GM21825 (cell line): ENCODE results near the gene RFT1.

Source experiments
- ATAC-seq: cut with Tn5 transposase; IDR thresholded peaks from one replicate; pipeline ENCODE4 v1.9.1; 2021; ENCODE audit warnings: mild to moderate bottlenecking, moderate library complexity; ENCODE audit not compliant: unreplicated experiment

RFT1 gene

DNA sequence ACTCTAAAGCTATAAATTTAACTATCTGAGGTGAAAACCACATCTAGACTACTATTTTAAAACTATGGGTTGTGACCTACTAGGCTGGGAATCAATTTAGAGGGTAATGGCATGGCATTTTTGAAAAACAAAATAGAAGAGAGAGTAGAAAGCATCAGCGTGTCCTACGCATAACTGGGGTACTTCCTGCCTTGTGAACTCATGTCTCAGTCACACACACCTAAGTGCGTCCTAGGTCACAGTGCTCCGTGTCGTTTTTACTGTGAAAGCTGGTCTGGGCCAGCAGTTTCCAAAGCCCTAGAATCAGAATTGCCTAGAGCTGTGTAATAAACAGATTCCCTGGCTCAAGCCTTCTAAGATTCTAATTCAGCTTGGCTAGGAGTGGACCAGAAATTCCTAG, 32.3 kb downstream of the RFT1 start:
- ATAC-seq, result no peak

DNA sequence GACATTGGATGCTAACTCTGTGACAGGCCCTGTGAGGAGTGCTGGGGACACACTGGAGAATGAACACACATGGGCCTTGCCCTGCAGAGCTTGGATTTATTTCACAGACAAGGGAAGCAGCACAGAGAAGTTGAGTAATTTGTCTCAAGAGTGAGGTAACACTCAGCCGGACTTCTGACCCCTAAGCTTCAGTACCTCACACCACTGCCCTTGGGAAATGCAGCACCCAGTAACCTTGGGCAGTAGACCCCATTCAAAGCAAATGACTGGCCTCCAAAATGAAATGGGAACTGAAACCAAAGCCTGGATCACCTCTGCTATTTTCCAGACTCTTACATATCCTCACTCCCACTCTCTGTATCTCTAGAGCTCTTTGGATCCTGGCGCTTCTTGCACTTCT, 37.3 kb downstream of the RFT1 start:
- no peak for ATAC-seq

DNA sequence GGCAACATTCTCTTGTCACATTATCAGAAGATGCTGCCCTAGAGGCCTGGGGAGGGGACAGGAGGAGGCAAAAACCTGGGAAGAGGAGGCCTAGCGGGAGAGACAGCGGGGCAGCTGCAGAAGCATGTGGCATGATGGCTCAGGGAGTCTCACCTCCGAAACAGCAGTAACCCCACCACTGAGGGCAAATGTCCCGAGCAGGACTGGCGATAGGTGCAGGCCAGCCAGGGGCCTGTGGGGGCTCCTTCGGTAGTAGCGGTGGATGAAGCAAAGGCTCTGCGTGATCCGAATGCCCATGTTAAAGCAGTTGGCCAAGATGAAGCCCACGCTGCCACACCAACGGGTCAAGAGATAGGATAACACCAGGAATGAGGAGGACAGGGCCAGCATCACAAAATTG, 38.0 kb downstream of the RFT1 start:
- ATAC-seq, result no peak

DNA sequence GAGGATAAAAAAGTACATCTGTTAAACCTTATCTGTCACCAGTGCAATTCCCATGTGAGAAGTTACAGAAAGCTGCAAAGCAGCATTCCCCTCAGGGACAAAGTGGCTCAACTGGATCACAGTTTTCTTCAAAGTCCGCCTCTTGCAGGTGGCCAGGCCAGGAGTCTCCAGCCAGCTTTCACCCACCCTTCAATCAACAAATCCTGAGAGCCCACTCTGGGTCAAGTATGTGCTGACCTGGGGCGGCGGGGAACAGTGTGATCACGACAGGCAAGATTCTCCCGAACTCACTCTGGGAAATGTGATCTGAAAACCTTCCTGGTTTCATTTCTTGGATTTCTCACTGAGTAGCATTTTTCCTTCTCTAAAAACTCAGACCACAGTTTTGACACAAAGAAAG, 39.2 kb downstream of the RFT1 start:
- ATAC-seq, result no peak

DNA sequence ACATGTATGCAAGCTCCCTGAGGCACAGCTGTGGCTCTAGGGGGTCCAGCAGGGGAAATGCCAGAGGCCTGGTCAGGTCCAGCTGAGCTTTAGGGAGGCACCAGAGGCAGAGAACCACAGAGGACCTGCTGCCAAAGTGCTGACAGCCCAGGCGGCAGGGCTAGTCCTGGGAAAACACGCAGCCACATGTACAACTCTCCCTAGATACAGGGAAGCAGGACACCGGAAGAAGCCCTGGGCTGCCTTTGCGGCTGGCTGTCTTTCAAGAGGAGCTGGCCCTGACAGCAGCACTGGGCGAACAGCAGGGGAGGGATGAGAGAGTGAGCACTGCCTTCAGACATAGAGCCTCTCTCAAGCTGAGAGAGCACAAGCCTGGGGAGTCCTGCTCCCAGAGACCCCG, 40.7 kb downstream of the RFT1 start:
- no peak for ATAC-seq

DNA sequence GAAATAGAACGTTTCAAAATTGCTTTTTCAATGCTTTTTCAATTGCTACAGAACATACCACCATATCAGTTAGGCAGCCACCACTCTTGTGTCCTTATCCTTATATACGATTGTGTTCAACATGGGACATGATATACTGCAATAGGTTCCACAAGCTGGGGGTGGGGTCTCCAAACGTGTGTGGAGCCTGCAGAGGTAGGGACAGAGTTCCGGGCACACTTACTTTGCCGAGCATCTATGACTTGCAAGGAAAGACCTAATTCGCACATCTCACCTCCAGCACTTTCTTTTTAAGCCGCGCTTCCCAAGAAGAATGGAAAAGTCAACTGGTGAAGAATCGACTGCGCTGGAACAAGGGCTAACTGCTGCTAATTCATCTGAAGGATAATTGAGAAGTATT, 44.8 kb downstream of the RFT1 start:
- no peak for ATAC-seq

DNA sequence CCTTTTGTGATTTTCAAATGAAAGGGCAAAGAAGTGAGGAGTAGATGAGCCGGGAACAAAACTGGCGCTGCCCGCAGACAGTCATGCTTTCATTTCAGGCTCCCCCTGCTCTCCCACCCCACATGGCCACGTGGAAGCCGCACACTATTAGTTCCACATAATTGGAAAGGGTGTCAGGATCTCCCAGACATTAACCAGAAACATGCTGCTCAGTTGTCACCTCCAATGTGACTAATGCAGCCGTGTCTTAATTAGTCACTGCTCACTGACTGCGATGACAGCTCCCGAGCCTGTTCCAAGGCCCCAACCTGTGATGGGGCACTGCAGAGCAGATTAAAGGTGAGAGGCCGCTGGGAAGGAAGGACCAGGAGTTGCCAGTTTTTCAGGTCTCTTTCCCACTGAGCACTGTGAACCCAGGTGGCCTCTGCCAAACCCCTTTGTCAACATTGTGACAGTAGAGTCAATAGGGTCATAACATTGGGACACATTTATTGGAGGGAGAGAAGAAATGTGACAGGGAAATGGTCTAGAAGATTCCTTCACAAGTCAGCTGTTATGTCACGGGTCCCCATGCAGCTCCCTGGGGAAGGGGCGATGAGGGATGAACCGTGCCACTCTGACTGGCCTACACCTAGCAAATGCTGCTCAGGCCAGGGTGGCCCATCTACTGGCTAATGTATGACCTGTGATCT, 45.8 kb downstream of the RFT1 start:
- no peak for ATAC-seq

DNA sequence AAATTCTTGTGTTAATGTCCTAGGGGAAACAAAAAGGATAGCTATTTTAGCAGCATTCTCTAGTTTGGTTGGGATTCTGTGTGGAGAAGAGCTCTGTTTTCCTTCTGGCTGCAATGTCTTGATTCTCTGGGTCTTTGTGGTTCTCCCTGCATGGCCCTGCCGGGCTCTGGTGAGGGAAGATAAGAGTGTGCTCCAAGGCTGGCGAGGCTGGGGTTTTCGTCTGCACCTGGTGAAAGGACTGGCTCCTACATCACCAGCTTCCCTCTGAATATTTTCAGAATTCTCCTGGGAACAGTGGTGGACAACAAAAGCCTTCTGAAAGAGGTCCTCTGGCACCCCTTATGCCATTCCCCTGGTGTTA, 46.3 kb downstream of the RFT1 start:
- no peak for ATAC-seq

DNA sequence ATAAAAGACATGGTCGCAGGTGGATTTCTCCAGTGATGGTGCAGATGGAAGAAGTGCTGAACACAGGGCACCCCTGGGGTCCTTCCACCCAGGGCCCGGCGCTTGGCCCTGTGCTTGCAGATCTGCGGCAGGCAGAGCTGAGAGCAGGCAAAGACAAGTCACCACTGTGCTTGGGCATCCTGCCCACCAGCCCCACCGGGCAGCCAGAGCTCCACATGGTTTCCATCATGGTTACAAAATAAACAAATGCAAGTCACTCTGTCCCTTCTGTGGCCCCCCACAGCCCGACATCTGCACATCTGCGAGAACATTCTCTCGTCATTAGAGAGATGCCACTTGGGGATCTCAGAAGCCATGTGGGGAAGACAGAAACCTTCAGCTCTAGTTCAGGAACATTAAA, 46.7 kb downstream of the RFT1 start:
- no peak for ATAC-seq

DNA sequence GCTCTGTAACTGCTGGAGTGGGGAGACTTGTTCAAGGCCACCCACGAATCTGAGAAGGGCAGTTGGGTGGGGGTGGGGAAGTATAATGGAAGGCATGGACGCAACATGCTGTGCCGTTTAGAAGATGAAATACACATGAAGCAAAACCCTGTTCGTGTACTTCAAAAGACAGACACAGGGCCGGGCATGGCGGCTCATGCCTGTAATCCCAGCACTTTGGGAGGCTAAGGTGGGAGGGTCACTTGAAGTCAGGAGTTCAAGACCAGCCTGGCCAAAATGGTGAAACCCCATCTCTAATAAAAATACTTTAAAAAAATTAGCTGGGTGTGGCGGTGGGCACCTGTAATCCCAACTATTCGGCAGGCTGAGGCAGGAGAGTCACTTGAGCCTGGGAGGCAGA, 47.5 kb downstream of the RFT1 start:
- no peak for ATAC-seq

DNA sequence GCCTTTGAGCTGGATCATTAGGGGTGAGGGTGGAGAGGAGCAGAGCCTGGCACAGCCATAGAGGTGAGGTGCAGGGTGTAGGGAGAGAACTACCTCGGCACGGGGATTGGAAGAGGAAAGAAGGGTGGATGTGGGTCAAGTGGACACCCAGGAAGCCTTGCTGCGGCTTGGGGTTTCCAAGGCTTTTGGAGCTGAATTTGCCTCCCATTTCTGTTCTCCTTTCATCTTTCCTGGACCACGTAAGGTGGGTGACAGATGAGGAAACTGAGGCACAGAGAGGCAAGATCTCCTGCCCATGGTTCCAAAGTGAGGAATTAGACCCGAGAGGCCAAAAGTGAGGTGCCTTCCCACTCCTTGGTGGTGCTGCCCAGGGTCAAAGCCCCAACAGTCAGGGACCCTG, 48.9 kb downstream of the RFT1 start:
- ATAC-seq, result no peak

DNA sequence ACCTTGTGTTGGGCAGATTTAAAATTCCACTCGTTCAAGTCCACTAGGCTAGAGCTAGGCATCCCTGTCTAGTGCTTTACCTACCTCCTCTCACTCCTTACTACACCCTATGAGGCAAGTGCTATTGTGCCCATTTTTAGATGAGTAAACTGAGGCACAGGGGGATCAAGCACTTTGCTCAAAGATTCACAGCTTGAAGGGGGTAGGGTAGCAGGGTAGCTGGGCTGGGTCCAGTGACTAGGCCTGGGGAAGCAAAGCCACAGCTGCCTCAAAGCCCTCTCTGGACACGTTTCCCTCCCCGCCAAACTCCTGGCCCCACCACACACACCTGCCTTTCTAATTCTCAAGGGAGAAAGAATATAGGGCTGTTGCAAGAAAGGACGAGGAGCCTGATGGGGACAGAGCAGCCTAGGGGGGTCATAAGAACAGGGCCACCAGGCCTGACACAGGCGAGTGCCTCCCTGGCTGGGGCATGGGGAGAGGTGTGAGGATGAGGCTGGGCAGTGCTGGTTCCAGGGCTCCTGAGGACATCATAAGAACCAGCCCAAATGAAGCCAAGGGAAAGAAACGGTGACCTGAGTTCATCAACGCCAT, 49.5 kb downstream of the RFT1 start:
- no peak for ATAC-seq

DNA sequence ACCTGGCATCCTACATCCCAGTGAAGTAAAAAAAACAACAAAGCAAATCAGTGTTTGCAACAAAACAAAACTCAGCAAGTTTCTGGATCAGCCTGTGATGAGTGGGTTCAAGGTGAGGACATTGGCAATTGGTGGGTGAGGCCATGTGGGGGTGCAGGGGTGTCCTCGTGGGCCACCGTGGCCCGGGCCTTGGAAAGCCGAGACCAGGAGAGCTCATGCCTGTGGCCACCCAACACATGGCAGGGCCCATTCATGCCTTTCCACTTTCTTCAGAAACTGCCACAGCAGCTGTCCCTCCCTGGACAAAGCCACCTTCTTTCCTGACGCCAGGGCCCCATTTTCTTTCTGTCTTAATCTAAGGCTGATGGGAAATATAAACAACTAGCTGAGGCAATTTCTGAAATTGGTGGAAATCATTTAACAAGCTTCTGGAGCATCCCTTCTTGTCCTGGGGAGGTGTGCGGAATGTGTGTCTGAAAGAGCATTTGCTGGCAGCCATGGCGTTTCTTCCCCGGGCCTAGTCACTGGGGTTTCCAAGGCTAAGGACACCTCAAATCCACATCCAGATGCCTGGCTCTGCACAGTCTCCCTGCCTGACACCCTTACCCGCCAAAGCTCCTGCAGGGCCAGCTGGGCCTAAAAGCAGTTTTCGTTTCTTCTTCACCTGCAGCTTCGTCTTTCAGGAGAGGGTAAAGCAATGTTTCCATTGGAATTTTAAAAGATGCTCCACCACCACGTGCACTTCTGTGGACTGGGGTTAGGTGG, 50.3 kb downstream of the RFT1 start:
- ATAC-seq, result no peak

DNA sequence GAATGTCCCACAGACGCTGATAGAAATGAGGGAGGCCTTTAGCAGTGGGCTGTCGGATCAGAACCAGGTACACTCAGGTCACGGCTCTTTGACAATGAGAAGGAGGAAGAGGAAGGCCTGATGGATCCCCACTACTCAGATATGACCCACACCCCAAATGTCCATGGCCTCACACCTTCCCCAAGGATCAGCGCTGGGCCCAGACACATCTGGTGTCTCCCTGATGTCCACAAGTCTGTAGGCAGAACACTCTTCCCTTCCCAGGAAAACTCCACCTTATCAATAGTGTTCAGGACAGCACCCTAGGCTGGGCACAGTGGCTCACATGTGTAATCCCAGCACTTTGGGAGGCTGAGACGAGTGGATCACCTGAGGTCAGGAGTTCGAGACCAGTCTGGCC, 51.1 kb downstream of the RFT1 start:
- ATAC-seq, result no peak

DNA sequence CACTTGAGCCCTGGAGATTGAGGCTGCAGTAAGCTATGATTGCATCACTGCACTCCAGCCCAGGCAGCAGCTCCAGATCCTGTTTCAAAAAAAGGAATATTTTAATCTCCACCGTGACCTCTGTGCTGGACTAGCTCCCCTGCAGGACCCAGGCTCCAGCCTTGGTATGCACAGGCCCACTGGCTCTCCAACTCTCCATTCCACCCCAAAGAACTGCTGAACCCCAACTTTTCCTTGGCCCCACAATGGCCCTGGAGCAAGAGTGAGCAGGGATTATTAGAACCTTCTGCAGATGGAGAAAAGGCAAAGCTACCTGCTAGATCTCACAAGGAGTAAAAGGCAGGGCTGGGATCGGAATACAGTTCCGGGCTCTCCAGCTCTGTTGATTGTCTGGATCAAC, 51.6 kb downstream of the RFT1 start:
- no peak for ATAC-seq

DNA sequence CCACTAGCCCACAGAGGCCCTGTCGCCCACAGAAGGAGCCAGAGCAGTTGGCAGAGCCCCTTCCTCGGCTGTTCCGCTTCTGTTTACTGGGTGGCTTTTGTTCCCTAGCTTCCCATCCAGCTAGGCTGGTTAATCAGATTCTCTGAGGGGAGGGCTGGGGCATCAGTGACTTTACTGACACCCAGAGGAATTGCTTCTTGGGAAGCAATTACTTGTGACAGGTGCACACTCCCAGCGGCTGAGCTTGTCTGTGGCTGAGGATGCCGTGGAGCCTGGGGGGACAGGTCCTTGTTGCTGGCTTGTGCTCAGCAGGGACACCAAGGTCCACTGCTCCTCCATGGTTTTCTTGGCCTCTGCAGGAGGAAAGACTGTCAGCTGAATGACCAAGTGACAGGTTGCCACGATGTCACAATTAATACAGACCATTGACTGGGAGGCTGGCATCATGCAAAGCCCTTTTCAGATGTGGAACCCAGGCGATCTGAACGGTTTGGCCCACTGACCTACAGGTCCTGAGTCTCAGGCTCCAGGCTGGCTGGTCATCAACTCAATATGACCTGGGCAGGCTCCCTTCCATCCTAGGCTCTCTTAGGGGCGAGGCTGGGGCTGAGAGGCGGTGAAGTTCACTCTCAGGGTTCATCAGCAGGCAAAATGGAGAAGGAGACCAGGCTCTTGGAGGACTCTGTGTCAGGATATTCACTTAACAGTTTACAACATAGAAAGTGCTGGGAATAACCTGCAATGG, 52.6 kb downstream of the RFT1 start:
- ATAC-seq, result no peak

DNA sequence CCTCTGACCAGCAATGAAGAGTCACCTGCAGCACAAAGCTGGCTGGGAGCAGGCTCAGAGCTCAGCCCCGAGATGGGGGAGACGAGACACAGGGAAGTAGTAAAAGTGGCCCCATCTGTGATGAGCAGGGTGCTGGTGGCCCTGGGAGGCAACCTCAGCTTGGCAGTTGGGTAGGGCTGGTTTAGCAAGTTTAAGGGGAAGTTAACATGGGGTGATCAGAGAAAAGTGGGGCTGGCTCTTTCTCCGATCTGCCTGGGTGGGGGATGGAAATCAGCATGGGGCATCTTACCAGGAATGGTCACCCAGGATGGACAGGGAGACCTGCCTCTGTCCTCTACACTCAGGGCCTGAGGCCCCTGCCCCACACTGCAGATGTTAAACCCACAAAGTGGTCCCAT, 54.5 kb downstream of the RFT1 start:
- ATAC-seq, result no peak

DNA sequence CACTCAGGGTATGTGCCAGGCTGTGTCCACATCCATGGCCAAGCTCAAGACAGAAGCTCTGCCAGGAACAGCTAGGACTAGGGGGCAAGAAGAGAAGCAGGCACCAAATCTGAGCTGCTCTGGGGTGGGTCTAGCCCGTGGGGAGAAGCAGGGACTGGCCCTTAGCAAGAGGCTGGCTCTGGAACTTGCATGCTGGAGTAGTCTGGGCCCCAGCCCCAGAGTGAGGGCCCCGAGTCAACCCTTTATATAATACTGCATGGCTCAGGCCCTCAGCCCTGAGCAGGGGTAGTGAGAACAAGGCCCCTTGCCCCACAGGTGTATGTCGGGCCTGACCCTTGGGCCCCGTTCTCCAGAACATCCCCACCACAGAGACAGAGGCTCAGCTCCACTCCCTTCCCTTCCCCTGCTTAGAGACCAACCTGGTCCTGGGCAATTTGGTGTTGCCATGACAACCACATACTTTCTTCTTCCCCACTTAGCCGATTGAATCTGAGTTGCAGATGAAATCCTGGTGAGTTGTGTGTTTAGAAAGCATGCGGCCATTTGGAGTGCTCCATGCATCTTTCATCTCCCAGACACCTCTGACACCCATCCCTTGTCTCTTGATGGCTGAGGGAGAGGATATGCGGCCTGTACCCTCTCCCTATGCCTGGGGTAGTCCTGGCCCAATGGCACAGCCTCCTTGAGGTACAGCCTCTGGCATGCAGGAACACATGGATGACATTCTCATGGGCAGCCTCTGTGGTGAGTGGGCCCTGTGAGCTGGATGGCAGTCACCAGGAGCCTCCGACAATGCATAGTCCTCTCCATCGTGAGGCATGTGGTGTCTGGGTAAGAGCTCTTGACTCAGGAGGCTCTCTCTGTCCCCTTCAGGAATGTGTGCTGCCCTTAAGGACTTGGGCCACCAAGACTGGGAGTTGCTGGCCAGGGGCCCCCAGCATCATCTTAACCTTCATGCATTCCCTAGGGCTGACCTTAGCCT, 55.2 kb downstream of the RFT1 start:
- ATAC-seq, result no peak

DNA sequence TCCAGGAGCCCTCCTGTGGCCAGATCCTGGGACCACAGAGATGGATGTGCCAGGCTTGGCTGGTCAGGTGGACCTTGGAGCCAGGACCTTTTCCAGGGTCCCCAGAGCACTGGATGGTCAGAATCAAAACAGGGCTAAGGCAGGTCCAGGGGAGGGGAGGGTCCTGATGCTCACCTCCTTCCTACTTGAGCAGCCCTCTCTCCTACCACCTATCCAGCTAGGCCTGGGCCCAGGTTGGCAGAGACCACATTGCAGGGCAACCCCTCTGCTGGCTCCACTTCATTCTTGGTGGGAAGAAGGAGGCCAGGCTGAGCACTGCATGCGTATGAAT, 55.9 kb downstream of the RFT1 start:
- no peak for ATAC-seq

DNA sequence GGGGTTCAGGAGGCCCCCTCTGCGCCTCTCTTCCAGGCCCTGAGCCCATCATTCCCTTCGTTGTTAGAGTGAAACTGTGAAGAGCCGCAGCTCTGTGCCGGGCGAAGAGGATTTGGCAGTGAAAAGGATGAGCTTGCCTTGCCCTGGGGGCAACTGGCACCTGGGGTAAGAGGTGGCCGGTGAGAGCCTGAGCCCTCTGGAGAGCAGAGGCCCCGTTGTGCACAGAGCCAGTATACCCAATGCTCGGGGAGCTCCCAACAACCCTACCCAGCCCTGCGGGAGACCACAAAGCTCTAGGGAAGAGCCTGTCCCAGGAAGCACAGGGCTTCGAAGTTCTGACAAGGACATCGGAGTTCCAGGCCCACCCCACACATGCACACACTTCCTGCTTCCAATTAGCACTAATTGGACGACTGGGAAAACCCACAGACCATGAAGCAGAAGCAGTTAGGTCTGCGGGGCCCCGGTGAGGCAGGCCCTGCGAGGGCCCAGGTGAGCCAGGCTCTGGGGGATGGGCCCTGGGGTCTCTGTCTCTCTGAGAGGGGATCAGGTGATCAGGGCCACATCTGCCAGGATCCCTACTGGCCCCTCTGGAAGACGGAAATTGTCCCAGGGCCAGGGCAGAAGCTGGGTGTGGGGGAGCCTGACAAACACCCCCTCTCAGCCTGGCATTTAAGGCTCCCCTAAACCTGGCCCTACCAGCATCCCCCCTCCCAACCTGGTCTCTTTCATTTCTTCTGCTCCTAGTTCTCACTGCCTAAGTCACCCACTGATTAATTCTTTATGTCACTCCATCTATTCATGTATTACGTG, 56.5 kb downstream of the RFT1 start:
- ATAC-seq, result no peak
